ENCODE data around the gene INSYN1.
"Not testable (repeated sequence)": the region's sequence is repeated elsewhere in the genome, so short reads cannot be mapped to it uniquely, and the experiment has no call there.

The INSYN1 gene

DNA sequence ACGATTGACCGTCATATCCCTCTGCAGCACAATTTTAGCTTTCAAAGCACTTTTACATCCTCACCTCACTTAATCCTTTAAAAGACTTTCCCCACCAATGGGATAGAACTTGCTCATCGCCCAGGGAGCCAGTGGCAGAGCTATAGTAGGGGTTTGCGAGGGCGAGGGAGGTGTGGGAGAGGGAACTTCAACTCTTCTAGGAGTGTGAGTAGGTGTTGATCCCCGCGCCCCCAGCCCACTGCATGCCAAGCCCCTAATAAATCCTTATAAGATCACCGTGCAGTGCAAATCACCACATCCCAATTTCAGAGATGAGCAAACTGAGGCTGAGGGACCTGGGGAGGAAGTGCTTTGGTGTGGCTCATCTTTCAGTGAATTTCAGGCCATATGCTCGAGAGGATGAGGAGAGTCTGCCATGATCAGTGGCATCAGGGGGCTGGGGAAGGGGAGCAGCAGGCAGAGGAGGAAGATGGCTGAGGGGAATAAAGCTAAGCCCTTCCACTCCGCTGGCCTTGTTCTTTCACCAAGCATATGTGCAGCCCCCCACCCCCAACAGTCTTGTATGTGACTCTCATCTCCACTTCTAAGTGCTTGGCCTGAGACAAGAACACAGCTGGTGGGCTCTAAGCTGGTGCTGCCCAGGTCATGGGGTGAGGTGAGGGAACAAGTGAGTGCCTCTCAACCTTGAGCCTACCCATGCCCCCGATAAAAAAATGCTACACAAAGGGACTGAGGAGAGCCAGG is 5.1 kb downstream of the INSYN1 start:
- DNase-seq = no peak

DNA sequence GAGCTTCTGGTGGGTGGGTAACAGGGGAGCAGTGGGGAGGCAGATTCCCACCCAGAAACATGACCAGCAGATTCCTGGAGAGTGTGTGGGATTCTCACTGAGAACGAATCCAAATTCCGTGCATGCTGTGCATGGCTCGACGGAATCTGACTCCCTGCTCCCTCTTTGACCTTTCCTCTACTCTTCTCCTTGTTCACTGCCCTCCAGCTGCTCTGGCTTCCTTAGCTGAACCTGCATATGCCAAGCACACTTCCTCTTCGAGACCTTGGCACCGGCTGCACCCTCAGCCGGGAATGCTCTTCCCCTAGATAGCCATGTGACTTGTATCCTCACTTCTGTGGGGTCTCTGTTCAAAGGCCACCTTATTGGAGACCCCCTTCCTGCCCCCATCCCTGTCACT is 6.3 kb downstream of the INSYN1 start:
- DNase-seq = no peak

DNA sequence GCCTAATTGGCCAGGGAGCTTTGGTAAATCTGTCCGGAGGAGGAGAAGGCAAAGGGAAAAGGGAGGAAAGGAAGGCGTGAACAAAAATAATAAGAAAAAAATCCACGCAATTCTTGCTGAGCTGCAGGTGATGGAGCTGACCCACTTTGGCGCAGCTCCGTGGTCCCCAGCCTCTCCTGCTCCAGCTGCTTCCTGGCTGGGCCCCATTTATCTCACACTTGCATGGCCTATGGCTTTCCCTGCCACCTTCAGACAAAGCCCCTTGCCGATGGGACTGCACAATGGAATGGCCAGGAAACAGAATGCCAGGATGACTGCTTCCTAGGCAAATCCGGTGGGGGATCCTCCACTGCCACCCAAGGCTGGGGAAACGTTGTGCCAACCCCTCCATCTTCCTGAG is 6.9 kb downstream of the INSYN1 start:
- no peak for DNase-seq

DNA sequence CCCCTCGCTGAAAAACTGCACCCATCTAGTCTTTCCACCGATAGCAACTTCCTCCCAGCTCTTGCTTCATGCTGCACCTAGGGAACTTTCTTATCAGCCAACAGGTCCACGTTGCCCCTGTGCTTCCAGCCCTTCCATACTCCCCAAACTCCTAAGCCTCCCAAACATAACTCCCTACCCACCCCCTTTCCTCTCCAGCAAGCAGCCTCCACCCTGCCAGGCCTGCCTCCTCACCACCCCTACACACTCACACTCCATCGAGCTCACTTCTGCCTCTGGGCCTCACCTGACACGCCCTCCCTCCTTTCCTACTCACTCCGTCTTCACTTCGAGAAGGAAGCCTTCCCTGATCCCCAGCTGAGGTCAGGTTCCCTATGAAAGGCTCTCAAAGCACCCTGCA is 8.1 kb downstream of the INSYN1 start:
- DNase-seq = no peak

DNA sequence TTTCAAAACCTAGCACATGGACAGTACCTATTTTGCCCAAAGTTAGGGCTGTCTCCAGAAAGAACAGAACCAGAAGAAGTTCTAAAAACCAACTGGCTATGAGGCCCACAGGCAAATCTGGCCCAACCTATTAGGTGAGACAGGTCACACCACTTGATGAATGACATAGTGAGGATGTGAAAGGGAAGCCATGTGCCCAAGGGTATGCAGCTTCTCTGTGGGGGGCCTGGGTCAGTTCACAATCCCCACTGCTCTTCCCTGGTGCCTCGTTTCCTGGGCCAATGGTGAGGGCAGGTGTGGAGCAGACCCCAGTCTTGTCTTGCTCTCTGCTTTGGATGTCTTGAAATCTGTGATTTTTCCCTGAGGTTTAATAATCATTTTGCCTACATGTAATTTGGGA is 8.9 kb downstream of the INSYN1 start:
- no peak for DNase-seq

DNA sequence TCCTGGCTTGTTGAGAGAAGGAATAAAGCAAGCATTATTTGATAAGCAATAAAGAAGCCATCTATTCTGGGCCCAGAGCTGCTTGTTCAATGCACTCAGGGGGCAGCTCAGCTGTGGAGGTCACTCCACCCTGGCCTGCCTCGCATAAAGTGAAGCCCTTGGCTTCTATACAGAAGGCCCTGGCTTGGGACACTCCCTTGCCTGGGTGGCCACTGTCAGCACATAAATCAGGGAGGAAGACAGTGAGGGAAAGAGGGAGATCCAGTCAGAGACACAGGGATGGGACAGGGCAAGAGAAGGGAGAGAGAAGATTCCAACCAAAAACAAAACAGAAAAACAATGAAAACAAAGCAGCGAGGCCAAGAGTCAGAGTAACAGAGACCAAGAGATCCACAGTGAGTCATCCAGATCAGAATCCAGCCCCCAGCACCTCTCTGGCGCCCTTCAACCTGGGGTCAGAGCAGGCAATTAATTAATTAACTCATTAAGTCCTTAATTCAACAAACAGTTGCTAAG is 11.8 kb downstream of the INSYN1 start:
- no peak for DNase-seq

DNA sequence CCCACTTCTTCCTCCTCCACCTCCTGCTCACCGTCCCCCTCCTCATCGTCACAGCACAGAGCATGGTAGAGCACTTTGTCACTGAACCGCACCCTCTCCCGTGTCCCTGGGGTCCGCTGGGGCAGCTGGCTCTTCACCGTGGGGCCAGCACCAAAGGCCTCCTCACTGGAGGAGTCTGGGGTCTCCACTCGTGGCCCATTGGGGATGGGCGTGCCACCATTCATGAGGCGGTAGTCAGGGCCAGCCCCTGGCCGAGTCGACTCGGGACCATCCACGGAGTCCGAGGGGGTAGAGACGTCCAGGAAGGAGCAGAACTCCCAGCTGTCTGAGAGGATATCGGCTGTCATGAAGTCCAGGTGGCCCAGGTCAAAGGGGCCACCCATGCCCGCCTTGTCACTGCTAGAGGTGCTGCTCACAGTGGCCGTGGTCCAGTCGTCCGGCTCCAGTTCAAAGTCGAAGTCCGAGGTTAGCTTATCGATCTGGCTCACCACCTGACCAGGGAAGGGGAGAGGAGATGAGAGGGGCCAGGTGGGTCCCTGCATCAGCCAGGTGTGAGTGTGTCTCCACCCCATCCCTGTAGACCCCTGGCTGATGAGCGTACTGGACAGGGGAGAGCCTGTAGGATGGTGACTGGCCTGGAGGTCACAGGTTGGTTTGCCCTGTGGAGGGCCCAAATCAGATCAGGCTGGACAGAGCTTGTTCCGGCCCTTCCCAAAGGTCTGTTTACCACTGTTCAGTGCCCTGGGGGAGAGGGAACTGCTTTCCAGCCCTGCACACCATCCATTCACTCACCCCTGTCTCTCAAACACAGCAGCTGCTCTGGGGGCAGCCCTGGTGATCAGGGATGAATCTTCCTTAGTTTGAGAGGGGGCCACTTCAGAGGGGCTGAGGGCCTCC is 12.8 kb downstream of the INSYN1 start:
- no peak for DNase-seq

DNA sequence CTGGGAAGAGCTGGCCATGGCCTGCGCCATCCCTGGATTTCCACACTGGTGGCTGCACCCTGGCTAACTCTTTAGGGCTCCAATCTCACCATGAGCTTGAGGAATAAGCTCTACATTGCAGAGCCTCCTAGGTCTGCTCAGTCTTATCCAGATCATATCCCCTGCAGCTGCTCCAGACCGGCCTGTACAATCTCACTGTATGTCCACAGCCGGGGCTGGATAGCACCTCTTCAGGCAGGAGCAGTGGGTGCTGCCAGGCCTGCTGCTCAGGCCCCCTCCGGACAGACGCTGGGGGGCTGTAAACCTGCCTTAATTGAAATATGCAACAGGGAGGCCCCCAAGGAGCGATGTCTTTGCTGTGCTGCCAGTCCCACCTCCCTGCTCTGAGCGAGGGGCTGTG is 15.6 kb downstream of the INSYN1 start:
- no peak for DNase-seq

DNA sequence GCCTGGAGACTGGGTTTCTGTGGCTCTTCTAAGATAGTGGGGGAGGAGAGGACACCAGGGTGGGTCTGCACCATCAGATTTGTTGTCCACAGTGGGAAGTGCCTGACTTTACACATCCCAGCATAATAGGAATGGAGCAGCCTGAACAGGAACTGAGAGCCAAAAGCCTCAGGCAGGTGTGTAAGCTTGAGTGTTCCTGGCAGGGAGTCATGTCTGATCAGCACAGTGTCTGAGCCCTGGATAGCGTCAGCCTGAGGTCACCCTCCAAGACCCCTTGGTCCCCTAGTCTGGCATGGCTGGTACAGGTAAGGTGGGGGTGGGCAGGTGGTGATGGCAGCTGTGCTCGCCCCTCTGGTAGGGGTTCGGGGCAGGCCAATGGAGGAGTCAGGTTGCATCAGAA is 20.2 kb downstream of the INSYN1 start:
- DNase-seq = no peak

DNA sequence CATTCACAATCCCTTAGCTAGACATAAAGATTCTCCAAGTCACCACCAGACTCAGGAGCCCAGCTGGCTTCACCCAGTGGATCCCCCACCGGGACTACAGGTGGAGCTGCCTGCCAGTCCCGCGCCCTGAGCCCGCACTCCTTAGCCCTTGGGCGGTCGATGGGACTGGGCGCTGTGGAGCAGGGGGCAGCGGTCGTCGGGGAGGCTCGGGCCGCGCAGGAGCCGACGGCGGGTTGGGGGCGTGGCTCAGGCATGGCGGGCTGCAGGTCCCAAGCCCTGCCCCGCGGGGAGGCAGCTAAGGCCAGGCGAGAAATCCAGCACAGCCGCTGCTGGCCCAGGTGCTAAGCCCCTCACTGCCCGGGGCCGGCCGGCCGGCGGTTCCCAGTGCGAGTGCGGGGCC is 21.1 kb downstream of the INSYN1 start:
- DNase-seq = not testable (repeated sequence)

DNA sequence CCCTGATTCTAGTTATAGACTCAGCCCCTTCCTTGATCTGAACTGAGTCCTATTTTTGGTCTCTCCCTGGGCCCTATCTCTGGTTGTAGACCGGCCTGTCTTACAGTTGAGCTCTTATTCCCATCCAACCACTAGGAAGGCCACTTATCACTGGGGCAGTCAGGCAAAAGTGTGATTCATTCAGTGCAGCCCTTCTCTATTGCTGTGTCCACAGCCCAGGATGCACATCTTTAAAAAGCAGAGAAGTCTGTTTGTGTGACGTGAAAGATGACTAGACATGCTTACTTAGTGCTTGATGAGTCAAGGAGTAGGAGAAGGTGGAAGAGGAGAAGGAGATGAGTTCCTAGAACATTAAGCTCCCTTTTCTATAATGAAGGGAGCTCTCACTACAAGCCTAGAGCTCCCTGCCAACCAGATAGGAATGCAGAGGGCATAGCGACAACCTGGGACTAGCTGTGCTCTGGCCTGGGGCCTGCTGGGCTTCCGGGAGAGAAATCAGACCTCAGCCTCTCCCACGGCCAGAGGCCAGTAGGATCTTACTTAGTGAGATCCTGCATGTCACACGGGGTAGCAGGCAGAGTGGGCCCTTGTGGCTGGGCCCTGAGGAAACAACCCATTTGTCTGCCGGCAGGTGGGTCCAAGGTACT is 25.7 kb downstream of the INSYN1 start:
- DNase-seq = no peak

DNA sequence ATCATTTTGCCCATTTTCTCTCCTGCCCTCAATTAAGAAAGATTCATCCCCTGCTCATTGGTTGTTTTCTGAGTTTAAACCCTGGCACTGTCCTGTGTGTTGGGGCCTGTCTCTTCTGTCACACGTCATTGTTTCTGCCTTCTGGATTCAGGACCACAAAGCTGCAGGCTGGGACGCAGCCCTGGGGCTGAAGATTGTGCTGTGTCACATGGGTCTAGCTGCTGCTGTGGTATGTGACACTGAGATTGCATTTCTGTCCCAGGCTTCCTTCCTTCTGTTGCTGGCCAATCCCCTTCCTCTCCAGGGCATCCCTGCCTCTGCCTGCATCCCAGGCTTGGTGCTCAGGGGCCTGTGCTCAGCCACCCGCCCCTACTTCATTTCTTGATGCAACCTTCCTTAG is 28.9 kb downstream of the INSYN1 start:
- DNase-seq = no peak

DNA sequence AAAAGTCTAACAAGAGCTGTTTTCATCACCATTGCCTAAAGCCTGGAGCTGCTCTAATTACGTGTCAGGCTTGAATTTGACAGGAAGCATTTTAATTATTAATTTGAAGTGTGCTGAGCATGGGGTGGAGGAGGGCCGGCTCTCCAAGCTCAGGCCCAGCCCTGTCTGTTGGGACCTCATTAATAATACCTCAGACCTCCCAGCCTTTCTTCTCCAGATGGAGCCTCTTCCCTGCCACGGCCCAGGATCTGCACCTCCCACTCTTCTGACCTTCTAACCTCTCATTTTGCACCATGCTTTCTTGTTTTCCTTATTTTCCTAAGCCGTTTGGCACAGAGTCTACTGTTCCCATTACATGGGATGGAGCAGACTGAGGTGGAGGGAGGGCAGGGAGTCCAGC is 30.0 kb downstream of the INSYN1 start:
- no peak for DNase-seq

DNA sequence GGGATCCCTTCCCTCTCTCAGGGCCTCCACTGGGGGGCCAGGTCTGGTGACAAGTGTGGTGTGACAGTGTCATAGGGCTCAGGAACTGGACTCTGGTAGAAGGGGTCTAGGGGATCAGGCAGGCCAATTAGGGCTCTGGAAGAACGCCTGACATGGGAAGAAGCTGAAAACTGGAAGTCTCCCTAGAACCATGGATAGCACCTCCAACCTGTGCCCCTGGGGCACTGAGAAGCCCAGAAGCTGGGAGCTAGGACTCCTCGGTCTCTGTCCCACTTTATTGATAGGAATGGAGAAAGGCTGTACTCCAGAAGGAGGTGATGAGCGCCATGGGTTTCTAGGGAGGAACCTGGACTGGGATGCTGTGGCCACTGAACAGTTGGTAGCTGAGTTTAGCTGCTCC is 30.7 kb downstream of the INSYN1 start:
- DNase-seq = no peak

DNA sequence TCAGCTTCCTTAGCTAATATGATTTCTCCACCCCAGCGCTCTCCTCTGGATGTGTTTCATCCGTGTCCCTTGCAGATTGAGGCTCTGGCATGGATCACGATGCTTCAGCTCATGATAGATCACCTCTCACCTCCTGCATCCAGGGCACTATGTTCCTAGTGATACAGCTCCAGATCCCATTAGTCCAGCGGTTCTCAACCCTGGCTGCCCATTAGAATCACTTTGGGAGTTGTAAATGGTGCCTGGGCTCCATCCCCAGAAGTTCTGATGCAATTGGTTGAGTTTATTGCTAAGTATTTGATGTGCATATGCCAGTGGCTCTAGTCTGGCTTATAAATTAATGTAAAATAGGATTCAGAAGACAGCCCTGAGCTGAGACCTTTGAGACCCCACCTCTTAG is 34.5 kb downstream of the INSYN1 start:
- no peak for DNase-seq

DNA sequence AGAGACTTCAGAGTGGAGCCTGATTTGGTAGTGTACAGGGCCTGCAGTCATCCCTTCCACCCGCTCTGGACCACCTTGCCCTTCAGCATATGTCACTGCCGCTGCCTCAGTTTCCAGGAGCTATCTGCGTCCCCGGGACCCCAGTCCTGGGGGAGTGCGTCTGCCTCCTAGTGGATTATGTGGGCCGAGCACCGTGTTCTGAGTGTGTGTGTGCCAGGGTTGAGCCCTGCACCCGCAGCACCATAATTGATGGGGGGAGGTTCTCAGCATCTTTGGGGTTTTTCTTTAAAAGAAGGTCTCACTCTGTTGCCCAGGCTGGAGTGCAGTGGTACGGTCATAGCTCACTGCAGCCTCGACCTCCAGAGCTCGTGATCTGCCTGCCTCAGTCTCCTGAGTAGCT is 35.3 kb downstream of the INSYN1 start:
- DNase-seq = no peak

DNA sequence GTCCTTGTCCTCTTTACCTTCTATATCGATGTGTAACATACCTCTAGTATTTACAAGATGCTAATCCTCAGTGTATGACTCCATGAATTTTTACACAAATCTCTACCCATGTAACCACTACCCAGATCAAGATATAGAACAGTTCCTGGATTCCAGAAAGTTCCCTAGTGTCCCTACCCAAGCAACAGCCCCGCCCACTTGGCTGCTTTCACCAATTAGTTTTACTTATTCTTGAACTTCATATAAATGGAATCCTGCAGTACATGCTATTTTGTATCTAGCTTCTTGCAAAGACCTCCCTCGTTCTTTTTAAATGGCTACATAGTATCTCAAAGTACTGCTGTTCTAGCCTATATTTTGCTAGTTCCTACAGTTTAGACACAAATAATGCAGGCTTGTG is 35.9 kb downstream of the INSYN1 start:
- DNase-seq = no peak

DNA sequence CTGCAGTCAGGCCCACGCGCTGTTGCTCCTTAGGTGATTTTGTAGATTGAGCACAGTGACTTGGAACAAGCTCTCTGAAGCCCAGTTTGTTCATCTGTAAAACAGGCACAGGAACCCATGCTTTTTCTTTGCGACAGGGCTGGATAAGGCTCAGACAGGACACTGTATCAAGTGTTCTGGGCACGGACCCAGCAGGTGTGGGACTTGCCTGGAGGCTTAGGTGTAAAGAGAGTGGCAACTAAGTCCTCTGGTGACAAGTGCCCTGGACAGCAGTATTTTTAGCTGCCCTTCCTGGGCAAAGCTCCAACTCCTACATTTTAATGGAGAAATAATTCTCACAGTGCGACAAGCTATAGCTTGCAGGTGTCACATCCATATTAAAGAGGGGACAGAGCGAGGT is 36.7 kb downstream of the INSYN1 start:
- DNase-seq = peak; percentile 64

DNA sequence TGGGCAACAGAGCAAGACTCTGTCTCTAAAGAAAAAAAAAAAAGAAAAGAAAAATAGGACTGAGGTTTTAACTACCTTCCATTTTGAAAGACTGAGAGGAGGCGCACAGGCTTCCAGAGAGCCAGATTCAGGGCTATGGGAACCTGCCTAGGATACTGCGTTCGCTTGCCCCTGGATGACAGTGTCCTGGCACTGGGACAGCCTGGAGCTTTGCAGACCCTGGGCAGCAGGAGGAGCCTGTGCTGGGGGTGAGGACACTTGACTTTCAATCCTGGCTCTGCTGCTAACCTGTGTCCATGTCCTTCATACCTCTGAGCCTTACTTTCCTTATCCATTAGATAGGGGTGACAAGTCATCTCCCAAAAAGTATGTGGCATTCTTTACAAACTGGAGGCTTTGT is 37.7 kb downstream of the INSYN1 start:
- DNase-seq = no peak

DNA sequence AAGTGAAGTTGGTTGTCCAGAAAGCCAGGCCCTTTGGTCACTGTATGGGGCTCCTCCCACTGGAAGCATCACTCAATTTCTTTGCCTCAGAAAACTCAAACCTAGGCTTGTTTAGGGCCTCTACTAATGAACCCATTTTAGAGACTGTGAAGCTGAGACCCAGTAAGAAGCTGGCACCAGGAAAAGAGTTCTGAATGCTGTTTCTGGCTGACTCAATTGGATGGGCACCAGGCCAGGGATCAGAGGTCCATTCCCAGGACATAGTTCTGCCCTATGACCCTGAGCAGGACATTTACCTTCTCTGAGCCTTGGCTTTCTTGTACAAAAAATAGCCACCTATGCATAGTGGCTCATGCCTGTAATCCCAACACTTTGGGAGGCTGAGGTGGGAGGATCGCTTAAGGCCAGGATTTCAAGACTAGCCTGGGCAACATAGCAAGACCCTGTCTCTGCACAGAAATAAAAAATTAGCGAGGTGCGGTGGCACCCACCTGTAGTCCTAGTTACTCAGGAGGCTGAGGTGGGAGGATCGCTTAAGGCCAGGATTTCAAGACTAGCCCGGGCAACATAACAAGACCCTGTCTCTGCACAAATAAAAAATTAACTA is 38.4 kb downstream of the INSYN1 start:
- no peak for DNase-seq

DNA sequence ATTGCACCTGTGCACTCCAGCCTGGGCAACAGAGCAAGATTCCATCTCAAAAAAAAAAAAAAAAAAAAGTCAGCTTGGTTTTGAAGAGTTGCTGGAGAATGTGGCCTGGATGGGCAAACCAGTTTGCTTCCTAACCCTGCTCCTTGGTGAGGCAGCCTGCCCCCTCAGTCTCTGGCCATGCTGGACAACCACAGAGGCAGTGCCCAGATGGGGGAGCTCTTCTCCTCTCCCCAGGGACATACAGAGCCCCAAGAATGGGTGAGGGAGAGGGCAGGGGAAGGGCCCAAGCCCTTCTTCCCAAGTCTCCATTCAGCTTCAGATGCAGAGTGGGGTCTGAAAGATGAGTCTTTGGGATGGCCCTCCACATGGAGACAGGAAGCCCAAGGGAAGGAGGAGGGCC is 41.0 kb downstream of the INSYN1 start:
- no peak for DNase-seq

DNA sequence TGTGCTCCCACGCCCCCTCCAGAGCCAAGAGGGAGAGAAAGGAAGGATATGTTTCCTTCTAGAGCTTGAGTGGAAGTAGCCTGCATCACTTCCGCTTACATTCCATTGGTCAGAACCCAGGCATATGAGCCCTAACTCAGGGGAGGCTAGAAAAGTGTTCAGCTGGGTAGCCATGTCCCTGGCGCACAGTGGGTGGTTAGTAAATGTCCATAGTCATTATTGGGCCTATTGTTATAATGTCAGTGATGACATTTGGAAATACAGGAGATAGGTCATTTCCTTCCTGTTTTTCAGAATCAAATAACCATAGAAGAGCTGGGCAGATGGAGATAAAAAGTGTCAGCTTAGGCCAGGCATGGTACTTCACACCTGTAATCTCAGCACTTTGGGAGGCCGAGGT is 41.6 kb downstream of the INSYN1 start:
- no peak for DNase-seq

DNA sequence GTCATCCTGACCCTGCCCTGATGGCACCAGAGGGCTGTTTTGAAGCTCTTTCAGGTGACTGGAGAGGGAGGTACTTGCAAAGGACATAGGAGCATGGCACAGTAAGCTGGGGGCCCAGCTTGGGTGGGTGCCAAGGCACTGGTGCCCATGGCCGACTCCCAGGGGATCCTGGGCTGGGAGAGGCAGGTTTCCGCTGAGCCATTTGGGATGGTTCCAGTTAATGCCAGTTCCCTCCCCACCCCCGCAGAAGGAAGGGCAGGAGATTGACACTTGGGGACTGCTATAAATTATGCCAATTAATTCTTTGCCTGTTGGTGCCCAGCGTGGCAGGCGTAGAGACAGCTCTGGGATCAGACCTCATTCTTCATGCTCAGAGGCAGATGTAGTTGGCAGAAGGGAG is 42.8 kb downstream of the INSYN1 start:
- DNase-seq = no peak

All from DMS153 (cell line).